BJ (cell line): ENCODE results near the gene PLEKHD1. TPM values are rescaled to one million over a fixed set of nuclear protein-coding genes. Genes with fewer than 3 reads are reported as not detected.
A peak's percentile ranks its signal among the peaks of the same experiment; 100 is the strongest.

Experiments used
- CTCF ChIA-PET: fragments of 350-600 bp; formaldehyde crosslinking; extraction: SDS; loops from one replicate; lab custom pipeline; 2021; ENCODE audit warnings: antibody characterized with exemption, inconsistent platforms; lab: Yijun Ruan, JAX
- POLR2A ChIA-PET: fragments of 300-600 bp; sonication (Branson Sonifier 250); formaldehyde crosslinking; extraction: SDS; loops from one replicate; lab custom pipeline; 2021; ENCODE audit warnings: antibody characterized with exemption; lab: Charles Lee
- DNase-seq: peaks from one replicate; pipeline ENCODE4 v3.0.0-alpha.2; 2011; ENCODE audit warnings: low read depth
- H3K27me3 ChIP-seq: 2 replicates; pipeline ENCODE4 v1.6.0; 2011; ENCODE audit warnings: low read length; ENCODE audit not compliant: control insufficient read depth, insufficient read depth
- H3K36me3 ChIP-seq: 2 replicates; pipeline ENCODE4 v1.5.1; 2011; ENCODE audit warnings: low read length; ENCODE audit not compliant: control insufficient read depth, insufficient read depth
- H3K4me3 ChIP-seq: 2 replicates; pipeline ENCODE4 v1.5.1; 2011; ENCODE audit warnings: low read depth, mild to moderate bottlenecking, control low read depth, low read length
- polyA plus RNA-seq: library from polyadenylated mRNA; depleted of rRNA; stranded (reverse); fragments of >200 nt; gene quantifications from 2 replicates; pipeline ENCODE4 v1.2.3, GENCODE V29; 2011
- TF ChIP-seq, protein P1 (sequence below): IDR thresholded peaks from 2 replicates; pipeline ENCODE4 v1.5.1; 2011; ENCODE audit warnings: low read depth, mild to moderate bottlenecking, control low read depth, inconsistent platforms, low read length, moderate library complexity; ENCODE audit not compliant: insufficient read depth

The PLEKHD1 gene
- polyA plus RNA-seq, 1 experiment, result 0.01 TPM

GRCh38 chr14:69531135-69531534 is 46.6 kb downstream of the PLEKHD1 start:
- no peak for DNase-seq
- ChIA-PET CTCF (interaction anchor here (0.9 to 7.4 kb wide), 3 partner anchors 14 to 49 kb away, joined by 3 to 45 read pairs (median 4); partner anchors contain the start of gene CCDC177), POLR2A (no interaction called here)
- TF ChIP-seq, protein P1, sequence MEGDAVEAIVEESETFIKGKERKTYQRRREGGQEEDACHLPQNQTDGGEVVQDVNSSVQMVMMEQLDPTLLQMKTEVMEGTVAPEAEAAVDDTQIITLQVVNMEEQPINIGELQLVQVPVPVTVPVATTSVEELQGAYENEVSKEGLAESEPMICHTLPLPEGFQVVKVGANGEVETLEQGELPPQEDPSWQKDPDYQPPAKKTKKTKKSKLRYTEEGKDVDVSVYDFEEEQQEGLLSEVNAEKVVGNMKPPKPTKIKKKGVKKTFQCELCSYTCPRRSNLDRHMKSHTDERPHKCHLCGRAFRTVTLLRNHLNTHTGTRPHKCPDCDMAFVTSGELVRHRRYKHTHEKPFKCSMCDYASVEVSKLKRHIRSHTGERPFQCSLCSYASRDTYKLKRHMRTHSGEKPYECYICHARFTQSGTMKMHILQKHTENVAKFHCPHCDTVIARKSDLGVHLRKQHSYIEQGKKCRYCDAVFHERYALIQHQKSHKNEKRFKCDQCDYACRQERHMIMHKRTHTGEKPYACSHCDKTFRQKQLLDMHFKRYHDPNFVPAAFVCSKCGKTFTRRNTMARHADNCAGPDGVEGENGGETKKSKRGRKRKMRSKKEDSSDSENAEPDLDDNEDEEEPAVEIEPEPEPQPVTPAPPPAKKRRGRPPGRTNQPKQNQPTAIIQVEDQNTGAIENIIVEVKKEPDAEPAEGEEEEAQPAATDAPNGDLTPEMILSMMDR, result no peak
- Histone ChIP-seq H3K27me3 (peaks cover 19% of the 10 kb centered on the region), H3K36me3 (no peaks in the 10 kb centered on the region), H3K4me3 (no peak overlapping the region)

DNA sequence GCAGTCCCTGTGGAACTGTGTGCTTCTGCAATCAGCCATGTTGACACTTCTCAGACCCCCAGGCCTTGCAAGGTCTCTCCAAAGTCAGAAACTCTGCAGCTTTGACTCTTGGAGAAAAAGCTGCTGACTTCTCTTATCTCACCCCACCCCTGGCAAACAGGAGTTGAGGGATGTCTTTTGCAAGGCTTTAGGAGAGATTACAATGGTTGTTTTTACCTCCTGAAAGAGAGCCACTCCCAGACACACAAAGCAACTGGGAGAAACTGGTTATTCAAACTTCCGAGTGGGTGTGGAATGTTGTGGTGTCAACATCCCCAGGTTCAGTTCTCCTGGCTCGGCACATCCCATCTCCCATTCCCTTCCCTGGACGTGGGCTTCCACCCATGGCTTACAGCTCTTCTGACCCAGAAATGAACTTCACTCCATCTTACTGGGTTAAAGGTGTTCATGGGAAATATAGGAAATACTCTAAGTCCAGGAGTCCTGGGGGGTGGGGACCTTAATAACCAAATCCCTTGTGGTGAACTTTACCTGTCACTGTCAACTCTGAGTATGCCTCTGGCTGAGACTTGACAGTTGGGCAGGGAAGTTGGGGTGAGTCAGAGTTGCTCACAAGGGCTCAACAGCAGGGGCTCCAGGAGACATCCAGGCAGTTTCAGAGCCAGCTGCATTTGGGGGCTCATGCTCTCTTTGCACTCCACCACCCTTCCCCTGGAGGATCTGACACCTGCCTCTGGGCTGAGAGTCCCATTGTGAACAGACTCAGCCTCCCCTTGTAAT is 48.2 kb downstream of the PLEKHD1 start:
- TF ChIP-seq, protein P1, result no peak
- CTCF ChIA-PET, result interaction anchor here (7.4 kb wide), 1 partner anchor 41 kb away, joined by 45 read pairs; the partner anchor contains the start of gene CCDC177
- no peak for DNase-seq
- H3K4me3 ChIP-seq, result no peak overlapping the region
- H3K27me3 ChIP-seq, result peaks cover 16% of the 10 kb centered on the region
- POLR2A ChIA-PET, result no interaction called here
- no peaks in the 10 kb centered on the region for H3K36me3 ChIP-seq

DNA sequence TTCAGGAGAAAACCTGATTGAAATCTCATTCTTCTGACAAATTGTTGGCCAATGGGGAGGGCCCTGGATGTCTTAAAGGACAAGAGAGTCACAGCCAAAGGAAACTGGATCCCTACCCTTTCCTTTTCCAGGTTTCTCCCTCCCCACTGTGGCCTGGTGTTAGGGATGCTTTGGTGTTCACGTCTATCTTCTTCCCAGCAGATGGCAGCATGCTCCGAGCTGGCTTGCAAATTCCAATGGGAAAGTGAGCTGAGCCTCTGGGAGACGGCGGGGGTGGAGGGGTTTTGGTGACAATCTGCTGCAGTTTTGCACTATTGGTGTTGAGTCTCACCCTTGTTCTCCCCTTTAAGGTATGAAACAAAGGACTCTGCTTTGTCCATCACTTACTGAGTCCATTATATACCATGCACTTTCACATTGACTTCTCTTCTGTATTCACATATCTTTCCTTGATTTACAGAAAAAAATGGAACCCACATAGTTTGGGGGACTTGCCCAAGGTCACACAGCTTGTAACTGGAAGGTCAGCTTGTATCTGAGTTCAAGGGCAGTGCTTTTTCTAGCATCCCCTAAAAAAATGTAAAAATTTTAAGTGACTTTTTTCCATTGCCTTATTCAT is 50.8 kb downstream of the PLEKHD1 start:
- TF ChIP-seq, protein P1, result peak; percentile 86
- Histone ChIP-seq H3K27me3 (peaks cover 10% of the 10 kb centered on the region), H3K36me3 (no peaks in the 10 kb centered on the region), H3K4me3 (no peak overlapping the region)
- ChIA-PET CTCF (interaction anchor here (0.6 to 4.2 kb wide), 21 partner anchors 9 to 256 kb away, joined by 3 to 64 read pairs (median 5); partner anchors contain the start of gene CCDC177), POLR2A (no interaction called here)
- DNase-seq, result no peak

GRCh38 chr14:69536971-69537370 is 52.4 kb downstream of the PLEKHD1 start:
- POLR2A ChIA-PET, result no interaction called here
- CTCF ChIA-PET, result interaction anchor here (0.5 to 4.2 kb wide), 4 partner anchors 11 to 52 kb away, joined by 4 to 64 read pairs (median 6); partner anchors contain the start of gene CCDC177
- TF ChIP-seq, protein P1, result no peak

DNA sequence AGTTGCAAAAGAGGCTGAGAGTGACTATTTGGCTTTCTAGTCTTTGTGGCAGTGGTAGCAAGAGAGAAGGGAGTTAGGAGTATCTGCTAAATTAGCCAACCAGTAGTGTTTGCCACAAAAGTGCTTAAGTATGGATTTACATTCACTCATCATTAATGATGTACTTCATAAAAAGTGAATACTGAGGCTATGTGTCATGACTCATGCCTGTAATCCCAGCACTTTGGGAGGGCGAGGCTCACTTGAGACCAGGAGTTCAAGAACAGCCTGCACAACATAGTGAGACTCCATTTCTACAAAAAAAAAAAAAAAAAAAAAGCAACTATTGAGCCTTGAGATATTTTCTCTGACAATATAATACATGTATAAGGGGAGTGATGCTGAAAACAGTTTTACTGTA is 53.4 kb downstream of the PLEKHD1 start:
- Histone ChIP-seq H3K4me3 (no peak overlapping the region), H3K27me3 (peaks cover 7% of the 10 kb centered on the region), H3K36me3 (no peaks in the 10 kb centered on the region)
- POLR2A ChIA-PET, result no interaction called here
- TF ChIP-seq, protein P1, result no peak
- DNase-seq, result no peak
- CTCF ChIA-PET, result interaction anchor here (1.4 to 4.2 kb wide), 3 partner anchors 10 to 47 kb away, joined by 5 to 64 read pairs (median 6); partner anchors contain the start of gene CCDC177

More at GRCh38 chr14:69536971-69537370, 52.4 kb downstream of the PLEKHD1 start:
- no peaks in the 10 kb centered on the region for H3K36me3 ChIP-seq
- DNase-seq, result no peak
- no peak overlapping the region for H3K4me3 ChIP-seq
- peaks cover 9% of the 10 kb centered on the region for H3K27me3 ChIP-seq
